Tibial nerve (tissue), 4 donors: Measurements from ENCODE around the gene RBM20. TPM values are rescaled to one million over a fixed set of nuclear protein-coding genes. Genes with fewer than 3 reads are reported as not detected.

ENCODE experiments used
- DNase-seq, 2 donors: peaks; one replicate each; pipeline ENCODE4 v3.0.0-alpha.2; 2019; ENCODE audit warnings: low spot score in 2 of 2
- H3K27ac ChIP-seq, 4 donors: fragments of 200-600 bp; sonication (generic) in 3 of 4; one replicate each; pipeline ENCODE4 v1.5.1; 2017 to 2019; ENCODE audit warnings: mild to moderate bottlenecking in 1 of 4
- H3K27me3 ChIP-seq, 2 donors: fragments of 200-600 bp; sonication (generic) in 1 of 2; one replicate each; pipeline versions ENCODE4 v1.5.1 to v1.6.0; 2017 to 2019
- H3K36me3 ChIP-seq, 3 donors: fragments of 200-600 bp; sonication (generic); one replicate each; pipeline ENCODE4 v1.5.1; 2018 to 2019
- H3K4me1 ChIP-seq, 4 donors: fragments of 200-600 bp; sonication (generic) in 3 of 4; one replicate each; pipeline ENCODE4 v1.5.1; 2017 to 2019
- H3K4me3 ChIP-seq, 4 donors: fragments of 200-600 bp; sonication (generic) in 3 of 4; one replicate each; pipeline ENCODE4 v1.5.1; 2017 to 2019; ENCODE audit warnings: mild to moderate bottlenecking in 1 of 4, moderate library complexity in 1 of 4
- H3K9me3 ChIP-seq, 4 donors: fragments of 200-600 bp; sonication (generic) in 3 of 4; one replicate each; pipeline ENCODE4 v1.5.1; 2017 to 2019
- CTCF ChIP-seq, 5 experiments: fragments of 200-600 bp in 3 of 5; fragments of 450-650 bp in 2 of 5; sonication (generic) in 3 of 5; IDR thresholded peaks; one replicate each; pipeline ENCODE4 v1.5.1; 2016 to 2019; ENCODE audit warnings: antibody characterized with exemption in 5 of 5, mild to moderate bottlenecking in 3 of 5, moderate library complexity in 2 of 5
- EP300 ChIP-seq, 2 donors: sonication (generic); formaldehyde crosslinking; IDR thresholded peaks; one replicate each; pipeline ENCODE4 v1.6.1; 2017; ENCODE audit warnings: antibody characterized with exemption in 2 of 2, mild to moderate bottlenecking in 1 of 2
- POLR2A ChIP-seq, 2 donors: fragments of 450-650 bp; IDR thresholded peaks; one replicate each; pipeline ENCODE4 v1.6.1; 2017; ENCODE audit warnings: antibody characterized with exemption in 2 of 2, mild to moderate bottlenecking in 2 of 2, moderate library complexity in 2 of 2
- WGBS, 2 donors: methylation state at CpG; one replicate each; pipeline ENCODE4 v1.1.5; 2018; 5-methylcytosine and 5-hydroxymethylcytosine counted together
- total RNA-seq, 4 donors: library from RNA; depleted of rRNA; stranded (reverse); fragments of >200 nt; gene quantifications; one replicate each; pipeline ENCODE4 v1.1.0, GENCODE V29; 2016

RBM20 gene
- total RNA-seq, 4 donors from 2014 or later = 1.3 to 8.7 (median 2.7) TPM

- Histone ChIP-seq H3K4me1 (no peaks in the 10 kb centered on the region), H3K27me3 (no peaks in the 10 kb centered on the region), H3K27ac (no peak overlapping the region), H3K36me3 (no peaks in the 10 kb centered on the region), H3K9me3 (no peaks in the 10 kb centered on the region), H3K4me3 (no peak overlapping the region)
- DNase-seq = no peak
- no peak for TF ChIP-seq EP300 (IDR thresholded peaks at IDR 0.05)
- no peak for TF ChIP-seq POLR2A (IDR thresholded peaks at IDR 0.05)
- no peak for TF ChIP-seq CTCF (IDR thresholded peaks at IDR 0.05)
- 89 to 92% methylated on average over 6 of the region's 6 CpGs for WGBS, 2 donors
Measured at GRCh38 chr10:110625356-110625894, 18.7 kb upstream of the RBM20 start.

DNA sequence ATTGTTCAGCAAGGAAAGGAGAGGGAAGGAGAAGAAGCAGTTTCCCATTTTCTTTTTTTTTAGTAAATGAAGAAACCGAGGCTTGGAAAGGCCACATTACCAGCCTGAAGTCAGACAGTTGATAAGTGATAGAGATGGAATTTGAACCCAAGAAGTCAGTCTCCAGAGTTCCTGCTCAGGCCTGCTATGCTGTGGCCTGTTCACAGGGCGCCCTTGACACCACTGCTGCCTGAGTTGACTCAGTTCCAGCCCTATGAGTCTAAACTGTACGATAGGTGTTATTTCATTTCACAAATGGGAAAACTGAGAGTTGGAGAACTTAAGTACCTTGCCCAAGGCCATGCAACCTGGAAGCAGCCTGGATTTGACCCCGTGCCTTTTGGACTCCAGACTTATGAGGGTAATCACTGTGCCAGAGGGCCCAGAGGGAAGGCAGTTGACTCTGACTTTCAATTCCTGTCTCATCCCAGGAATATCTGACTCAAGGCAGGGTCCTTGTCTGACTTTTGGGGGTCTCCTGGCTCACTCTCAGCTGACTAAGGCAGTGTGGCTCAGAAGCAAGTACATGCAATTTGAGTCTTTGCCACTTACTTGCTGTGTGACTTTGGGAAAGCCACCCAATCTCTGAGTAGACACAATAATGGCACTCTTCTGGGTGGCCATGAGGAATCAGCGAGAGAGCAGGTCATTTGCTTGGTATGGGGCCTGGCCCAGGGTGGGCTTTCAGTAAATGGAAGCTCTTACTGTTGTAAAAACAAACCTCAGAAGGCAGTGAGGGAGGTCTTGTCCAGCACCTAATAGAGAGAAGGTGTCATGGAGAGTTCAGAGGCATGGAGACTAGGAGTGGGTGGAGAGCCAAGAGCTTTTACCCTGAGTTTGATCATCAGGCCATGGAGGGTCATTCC, 17.9 kb upstream of the RBM20 start:
- Histone ChIP-seq H3K27ac (no peak overlapping the region), H3K9me3 (no peaks in the 10 kb centered on the region), H3K27me3 (no peaks in the 10 kb centered on the region), H3K4me1 (no peaks in the 10 kb centered on the region), H3K4me3 (no peak overlapping the region), H3K36me3 (no peaks in the 10 kb centered on the region)
- WGBS, 2 donors = 81 to 88% methylated on average over 5 of the region's 5 CpGs
- TF ChIP-seq POLR2A (IDR thresholded peaks at IDR 0.05) (no peak), EP300 (IDR thresholded peaks at IDR 0.05) (no peak), CTCF (IDR thresholded peaks at IDR 0.05) (no peak)
- DNase-seq = no peak

- no peaks in the 10 kb centered on the region for H3K36me3 ChIP-seq
- no peaks in the 10 kb centered on the region for H3K4me1 ChIP-seq
- TF ChIP-seq CTCF (IDR thresholded peaks at IDR 0.05) (no peak), EP300 (IDR thresholded peaks at IDR 0.05) (no peak), POLR2A (IDR thresholded peaks at IDR 0.05) (no peak)
- DNase-seq = no peak
- no peaks in the 10 kb centered on the region for H3K27me3 ChIP-seq
- H3K4me3 ChIP-seq = no peak overlapping the region
- H3K27ac ChIP-seq = no peak overlapping the region
- no peaks in the 10 kb centered on the region for H3K9me3 ChIP-seq
Measured at GRCh38 chr10:110628161-110628560, 16.0 kb upstream of the RBM20 start.

DNA sequence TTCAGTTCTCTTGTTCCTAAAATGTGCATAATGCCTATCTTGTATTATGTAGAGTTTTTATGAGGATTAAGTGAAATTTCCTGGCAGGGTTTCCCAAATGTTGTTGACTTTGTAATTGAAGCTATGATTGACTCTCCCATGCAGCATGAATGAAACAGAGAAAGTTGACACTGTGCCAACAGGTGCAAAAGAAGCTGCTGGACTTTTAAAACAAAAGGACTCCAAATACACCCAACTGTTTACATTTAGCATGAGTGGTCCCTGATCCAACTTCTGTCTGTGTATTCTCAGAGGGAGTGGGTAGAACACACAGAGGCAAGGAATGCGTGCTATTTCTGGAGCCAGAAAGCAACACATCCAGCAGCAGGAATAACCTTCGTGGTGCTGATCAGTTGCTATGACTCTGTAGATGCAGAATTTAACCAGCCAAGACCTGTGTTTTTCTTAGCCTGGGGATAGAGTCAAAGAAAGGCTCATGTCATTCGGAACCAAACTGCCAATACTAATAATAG, 14.4 kb upstream of the RBM20 start:
- Histone ChIP-seq H3K27ac (no peak overlapping the region), H3K9me3 (no peaks in the 10 kb centered on the region), H3K27me3 (no peaks in the 10 kb centered on the region), H3K4me1 (no peaks in the 10 kb centered on the region), H3K4me3 (no peak overlapping the region), H3K36me3 (no peaks in the 10 kb centered on the region)
- no peak for DNase-seq
- 32 to 42% methylated on average over 3 of the region's 3 CpGs for WGBS, 2 donors
- TF ChIP-seq CTCF (IDR thresholded peaks at IDR 0.05) (no peak), EP300 (IDR thresholded peaks at IDR 0.05) (no peak), POLR2A (IDR thresholded peaks at IDR 0.05) (no peak)

- Histone ChIP-seq H3K36me3 (no peaks in the 10 kb centered on the region), H3K9me3 (no peaks in the 10 kb centered on the region), H3K27ac (no peak overlapping the region), H3K4me3 (no peak overlapping the region), H3K27me3 (no peaks in the 10 kb centered on the region), H3K4me1 (peaks cover 0 to under 1% (median 0%) of the 10 kb centered on the region in 4 donors)
- no peak for TF ChIP-seq EP300 (IDR thresholded peaks at IDR 0.05)
- TF ChIP-seq CTCF (IDR thresholded peaks at IDR 0.05) = no peak
- TF ChIP-seq POLR2A (IDR thresholded peaks at IDR 0.05) = no peak
- DNase-seq = no peak
Measured at GRCh38 chr10:110631934-110632333, 12.2 kb upstream of the RBM20 start.
